PC-9 (cell line): ENCODE results near the gene TGDS.

Experiments
- EZH2 ChIP-seq: fragments of 200-600 bp; sonication (generic); IDR thresholded peaks from 2 replicates; pipeline ENCODE4 v1.8.0; 2017; ENCODE audit warnings: antibody characterized with exemption, low read depth
- TF ChIP-seq, protein P1 (sequence below): fragments of 200-600 bp; sonication (generic); conservative IDR thresholded peaks from 2 replicates; pipeline ENCODE4 v1.6.1; 2017; ENCODE audit warnings: mixed run types, antibody characterized with exemption, mild to moderate bottlenecking, moderate library complexity

- TF ChIP-seq, protein P1, sequence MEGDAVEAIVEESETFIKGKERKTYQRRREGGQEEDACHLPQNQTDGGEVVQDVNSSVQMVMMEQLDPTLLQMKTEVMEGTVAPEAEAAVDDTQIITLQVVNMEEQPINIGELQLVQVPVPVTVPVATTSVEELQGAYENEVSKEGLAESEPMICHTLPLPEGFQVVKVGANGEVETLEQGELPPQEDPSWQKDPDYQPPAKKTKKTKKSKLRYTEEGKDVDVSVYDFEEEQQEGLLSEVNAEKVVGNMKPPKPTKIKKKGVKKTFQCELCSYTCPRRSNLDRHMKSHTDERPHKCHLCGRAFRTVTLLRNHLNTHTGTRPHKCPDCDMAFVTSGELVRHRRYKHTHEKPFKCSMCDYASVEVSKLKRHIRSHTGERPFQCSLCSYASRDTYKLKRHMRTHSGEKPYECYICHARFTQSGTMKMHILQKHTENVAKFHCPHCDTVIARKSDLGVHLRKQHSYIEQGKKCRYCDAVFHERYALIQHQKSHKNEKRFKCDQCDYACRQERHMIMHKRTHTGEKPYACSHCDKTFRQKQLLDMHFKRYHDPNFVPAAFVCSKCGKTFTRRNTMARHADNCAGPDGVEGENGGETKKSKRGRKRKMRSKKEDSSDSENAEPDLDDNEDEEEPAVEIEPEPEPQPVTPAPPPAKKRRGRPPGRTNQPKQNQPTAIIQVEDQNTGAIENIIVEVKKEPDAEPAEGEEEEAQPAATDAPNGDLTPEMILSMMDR: no peak
- no peak for TF ChIP-seq EZH2
Observed at GRCh38 chr13:94568443-94568842, 27.5 kb downstream of the TGDS start.
